Measurements from ENCODE around the gene PCDHGA12. TPM values are rescaled to one million over a fixed set of nuclear protein-coding genes. Genes with fewer than 3 reads are reported as not detected.

Gene PCDHGA12
- total and polyA plus RNA-seq, 2 donors (not counting 1 experiment from before 2014, with no cell fraction given) = 0.27 to 2.8 TPM

DNA sequence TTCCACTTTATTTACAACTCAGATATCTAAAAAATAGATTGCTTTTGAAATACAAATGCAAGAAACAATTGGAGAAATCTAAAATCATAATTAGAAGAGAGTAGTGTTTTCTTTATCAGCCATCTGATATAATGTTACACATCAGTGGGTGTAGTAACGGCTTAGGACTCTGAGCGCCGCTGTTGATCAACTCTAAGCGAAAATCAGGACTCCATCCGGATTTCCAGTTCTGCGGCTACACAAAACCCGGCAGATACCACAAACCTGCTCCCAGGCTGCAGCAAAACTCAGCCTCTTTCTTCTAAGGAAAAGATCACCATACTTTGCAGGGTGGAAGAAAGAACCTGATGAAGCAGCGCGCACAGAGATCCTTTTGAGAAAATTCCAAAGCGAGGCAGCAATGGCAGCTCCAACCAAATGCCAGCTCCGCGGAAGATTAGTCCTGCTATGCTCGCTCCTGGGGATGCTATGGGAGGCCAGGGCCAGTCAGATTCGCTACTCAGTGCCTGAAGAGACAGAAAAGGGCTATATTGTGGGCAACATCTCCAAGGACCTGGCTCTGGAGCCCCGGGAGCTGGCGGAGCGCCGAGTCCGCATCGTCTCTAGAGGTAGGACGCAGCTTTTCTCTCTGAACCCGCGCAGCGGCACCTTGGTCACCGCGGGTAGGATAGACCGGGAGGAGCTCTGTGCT lies 27.6 kb upstream of the PCDHGA12 start, which contains the start of gene PCDHGA9:
TSS of gene PCDHGA9 (plus strand) at position 226 of the 691 bp plus-strand sequence. CDS start at position 401, 175 bp downstream.
- CTCF ChIA-PET = interaction anchor here (0.8 to 1.8 kb wide), 7 partner anchors 10 to 164 kb away, joined by 3 to 7 read pairs (median 4); partner anchors contain the start of genes PCDHGA10, PCDHGA12 and PCDHGB7
- POLR2A ChIA-PET = no interaction called here
- no peaks in the 10 kb centered on the region for H3K4me1 ChIP-seq (ENCODE audit: control insufficient read depth in 2 of 2, insufficient read depth in 2 of 2, low read length in 2 of 2)
- 29% methylated on average over 26 of the region's 27 CpGs for WGBS (ENCODE audit: insufficient coverage)
- H2AFZ ChIP-seq (ENCODE audit: insufficient read depth, low read depth, low read length, poor library complexity, severe bottlenecking) = peak within 1 kb of the TSS; percentile 44
- TF ChIP-seq CTCF (IDR thresholded peaks at IDR 0.05) (peak; percentile 42), EZH2 (IDR thresholded peaks at IDR 0.05; ENCODE audit: borderline replicate concordance, insufficient read depth, low read depth, low read length, poor library complexity, severe bottlenecking) (no peak)
- no peak within 1 kb of the TSS for H3K27ac Mint-ChIP-seq
- H3K79me2 ChIP-seq (ENCODE audit: control insufficient read depth, insufficient read depth, low read length) = no peaks in the 10 kb centered on the region
- peaks cover 0 to 55% (median 35%) of the 10 kb centered on the region in 4 experiments for H3K27me3 ChIP-seq (replicated peaks in 1 of 4; ENCODE audit: control extremely low read depth in 1 of 4, control insufficient read depth in 3 of 4, insufficient read depth in 4 of 4, low read length in 3 of 4)
- peaks cover 55% of the 10 kb centered on the region for H3K27me3 Mint-ChIP-seq
- peaks cover 0 to 50% (median 18%) of the 10 kb centered on the region in 3 donors for H3K9me3 ChIP-seq (ENCODE audit: control extremely low read depth in 1 of 3, control insufficient read depth in 2 of 3, insufficient read depth in 1 of 3, low read length in 2 of 3)
- peak within 1 kb of the TSS; percentile 29 for H3K9ac ChIP-seq (ENCODE audit: low read length)
- DNase-seq (peak; percentile 25), ATAC-seq (ENCODE audit: low read depth) (no peak)
- H3K9me3 Mint-ChIP-seq (ENCODE audit: insufficient read depth) = peaks cover 9% of the 10 kb centered on the region
- H4K20me1 ChIP-seq (ENCODE audit: control insufficient read depth, insufficient read depth, low read length, poor library complexity, severe bottlenecking) = no peaks in the 10 kb centered on the region
- H3K4me3 Mint-ChIP-seq = peak within 1 kb of the TSS; percentile 73
- intact Hi-C loops (cut with micrococcal nuclease) = loop anchor here (5.0 kb wide), 1 partner anchor 35 kb away; no protein-coding TSS in a partner anchor
- no peak within 1 kb of the TSS for H3K27ac ChIP-seq (ENCODE audit: low read length in 2 of 2)
- peak within 1 kb of the TSS in 3 of 5 experiments; percentile 21 to 39 (median 21) for H3K4me3 ChIP-seq (ENCODE audit: control extremely low read depth in 1 of 5, extremely low read depth in 1 of 5, insufficient read depth in 1 of 5, low read depth in 2 of 5, low read length in 4 of 5)
- H3K36me3 ChIP-seq (replicated peaks in 1 of 2; ENCODE audit: control extremely low read depth in 1 of 2, control insufficient read depth in 1 of 2, extremely low read depth in 1 of 2, insufficient read depth in 2 of 2, low read length in 1 of 2) = no peaks in the 10 kb centered on the region
- H3K4me2 ChIP-seq (replicated peaks; ENCODE audit: low read depth, low read length, poor library complexity, severe bottlenecking) = peak within 1 kb of the TSS; percentile 52
- peaks cover 2% of the 10 kb centered on the region for H3K4me1 Mint-ChIP-seq

DNA sequence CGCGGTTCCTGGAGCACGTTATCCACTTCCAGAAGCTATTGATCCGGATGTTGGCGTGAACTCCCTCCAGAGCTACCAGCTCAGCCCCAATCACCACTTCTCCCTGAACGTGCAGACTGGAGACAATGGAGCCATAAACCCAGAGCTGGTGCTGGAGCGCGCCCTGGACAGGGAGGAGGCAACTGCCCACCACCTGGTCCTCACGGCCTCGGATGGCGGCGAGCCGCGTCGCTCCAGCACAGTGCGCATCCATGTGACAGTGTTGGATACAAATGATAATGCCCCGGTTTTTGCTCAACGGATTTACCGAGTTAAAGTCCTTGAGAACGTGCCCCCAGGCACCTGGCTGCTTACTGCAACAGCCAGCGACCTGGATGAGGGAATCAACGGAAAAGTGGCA lies 26.9 kb upstream of the PCDHGA12 start:
- ATAC-seq (ENCODE audit: low read depth) (no peak), DNase-seq (no peak)
- Mint-ChIP-seq H3K4me1 (peaks cover 4% of the 10 kb centered on the region), H3K27ac (no peak overlapping the region), H3K9me3 (ENCODE audit: insufficient read depth) (peaks cover 9% of the 10 kb centered on the region), H3K4me3 (no peak overlapping the region), H3K27me3 (peaks cover 58% of the 10 kb centered on the region)
- intact Hi-C loops (cut with micrococcal nuclease) = loop anchor here (5.0 kb wide), 1 partner anchor 36 kb away; no protein-coding TSS in a partner anchor
- CTCF ChIA-PET = interaction anchor here (1.1 to 1.8 kb wide), 6 partner anchors 10 to 164 kb away, joined by 3 to 7 read pairs (median 4); partner anchors contain the start of genes PCDHGA10 and PCDHGB7
- no peaks in the 10 kb centered on the region for H4K20me1 ChIP-seq (ENCODE audit: control insufficient read depth, insufficient read depth, low read length, poor library complexity, severe bottlenecking)
- POLR2A ChIA-PET = no interaction called here
- H2AFZ ChIP-seq (ENCODE audit: insufficient read depth, low read depth, low read length, poor library complexity, severe bottlenecking) = no peak overlapping the region
- no peaks in the 10 kb centered on the region for H3K36me3 ChIP-seq (replicated peaks in 1 of 2; ENCODE audit: control extremely low read depth in 1 of 2, control insufficient read depth in 1 of 2, extremely low read depth in 1 of 2, insufficient read depth in 2 of 2, low read length in 1 of 2)
- no peak overlapping the region for H3K4me3 ChIP-seq (ENCODE audit: control extremely low read depth in 1 of 5, extremely low read depth in 1 of 5, insufficient read depth in 1 of 5, low read depth in 2 of 5, low read length in 4 of 5)
- TF ChIP-seq CTCF (IDR thresholded peaks at IDR 0.05) = no peak
- no peak for TF ChIP-seq EZH2 (IDR thresholded peaks at IDR 0.05; ENCODE audit: borderline replicate concordance, insufficient read depth, low read depth, low read length, poor library complexity, severe bottlenecking)
- peaks cover 0 to 54% (median 21%) of the 10 kb centered on the region in 3 donors for H3K9me3 ChIP-seq (ENCODE audit: control extremely low read depth in 1 of 3, control insufficient read depth in 2 of 3, insufficient read depth in 1 of 3, low read length in 2 of 3)
- H3K4me1 ChIP-seq (ENCODE audit: control insufficient read depth in 2 of 2, insufficient read depth in 2 of 2, low read length in 2 of 2) = no peaks in the 10 kb centered on the region
- H3K9ac ChIP-seq (ENCODE audit: low read length) = no peak overlapping the region
- H3K79me2 ChIP-seq (ENCODE audit: control insufficient read depth, insufficient read depth, low read length) = no peaks in the 10 kb centered on the region
- H3K27ac ChIP-seq (ENCODE audit: low read length in 2 of 2) = no peak overlapping the region
- peaks cover 0 to 61% (median 38%) of the 10 kb centered on the region in 4 experiments for H3K27me3 ChIP-seq (replicated peaks in 1 of 4; ENCODE audit: control extremely low read depth in 1 of 4, control insufficient read depth in 3 of 4, insufficient read depth in 4 of 4, low read length in 3 of 4)
- WGBS (ENCODE audit: insufficient coverage) = 44% methylated on average over 19 of the region's 22 CpGs
- no peak overlapping the region for H3K4me2 ChIP-seq (replicated peaks; ENCODE audit: low read depth, low read length, poor library complexity, severe bottlenecking)

Data from B cell (primary cell).